Measurements from ENCODE around the gene TEX2. TPM values are rescaled to one million over a fixed set of nuclear protein-coding genes. Genes with fewer than 3 reads are reported as not detected.

TEX2 gene
- total and polyA plus RNA-seq, 2 of the 13 experiments (the other 11 are each of a cell fraction or from before 2014, with no cell fraction given), result 21.4 to 37.7 TPM

DNA sequence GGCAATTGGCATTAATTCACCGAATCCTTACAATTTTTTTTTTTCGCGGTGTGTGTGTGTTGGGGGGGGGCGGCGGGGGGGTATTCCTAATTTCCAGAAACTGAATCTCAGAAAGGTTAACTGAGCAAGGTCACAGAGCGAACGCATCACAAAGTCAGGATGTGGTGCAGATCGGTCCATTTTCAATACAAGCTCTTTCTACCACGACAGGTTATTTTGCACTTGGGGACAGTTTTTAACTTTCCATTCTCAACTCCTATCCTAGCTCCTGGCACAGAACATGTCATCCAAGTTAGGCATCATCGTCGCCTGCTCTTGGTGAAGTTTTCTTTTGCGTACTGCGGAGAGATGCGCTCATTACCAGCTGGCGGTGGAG, 117.7 kb downstream of the TEX2 start:
- Histone ChIP-seq H3K36me3 (replicated peaks in 1 of 2; ENCODE audit: control insufficient read depth in 1 of 2, insufficient read depth in 2 of 2, low read length in 2 of 2) (no peaks in the 10 kb centered on the region; a peak in 2 of 5 replicates), H3K4me1 (ENCODE audit: insufficient read depth, low read length) (peaks cover 50% of the 10 kb centered on the region), H3K9me3 (ENCODE audit: low read length) (no peaks in the 10 kb centered on the region), H3K27me3 (ENCODE audit: control insufficient read depth in 1 of 2, insufficient read depth in 2 of 2, low read length in 2 of 2) (no peaks in the 10 kb centered on the region; a peak in 1 of 5 replicates), H3K9ac (ENCODE audit: insufficient read depth, low read depth, low read length) (peak overlapping the region; percentile 81), H3K79me2 (ENCODE audit: insufficient read depth, low read length) (peaks cover 20% of the 10 kb centered on the region), H3K27ac (ENCODE audit: extremely low read length, insufficient read depth, low read length) (peak overlapping the region; percentile 88), H2AFZ (ENCODE audit: low read length) (no peak overlapping the region), H3K4me3 (replicated peaks in 1 of 3; ENCODE audit: insufficient read depth in 1 of 3, low read depth in 2 of 3, low read length in 3 of 3) (peak overlapping the region; percentile 58 to 86 (median 84); a peak in 5 of 6 replicates), H3K4me2 (ENCODE audit: low read depth, low read length) (peak overlapping the region; percentile 90), H4K20me1 (ENCODE audit: insufficient read depth, low read length) (no peaks in the 10 kb centered on the region)
- no peak for DNase-seq (ENCODE audit: low spot score)
- FAIRE-seq, result no peak
- ChIA-PET POLR2A (interaction anchor here (0.6 to 7.1 kb wide), 59 partner anchors 8 to 524 kb away, joined by 3 to 138 read pairs (median 6); partner anchors contain the start of genes CCDC47, CEP95, DDX42 and DDX5), CTCF (ENCODE audit: low intra/inter-chr PET ratio, low total read pairs) (no interaction called here)
- WGBS (ENCODE audit: low lambda C conversion rate), result under 1% methylated on average over 15 of the region's 15 CpGs
- BruUV-seq (replicated peaks), result no TSS peak
- intact Hi-C loops (cut with micrococcal nuclease; ENCODE audit: unreplicated experiment) (loop anchor here (5.0 kb wide), 2 partner anchors 117 to 137 kb away; partner anchors contain the start of gene TEX2), in situ Hi-C loops (cut with HindIII; ENCODE audit: extremely low pct_ligation_motif_present, low pct_unique_long_range_greater_than_20kb) (loop anchor here (5.0 kb wide), 2 partner anchors 37 to 117 kb away; partner anchors contain the start of gene TEX2)
- no peak for ATAC-seq
- no peak for TF ChIP-seq ZC3H4 (CRISPR knock-in tag; IDR thresholded peaks at IDR 0.05; ENCODE audit: borderline replicate concordance)
- TF ChIP-seq ZNF207 (IDR thresholded peaks at IDR 0.05; ENCODE audit: borderline replicate concordance), result no peak
- TF ChIP-seq, protein P1, sequence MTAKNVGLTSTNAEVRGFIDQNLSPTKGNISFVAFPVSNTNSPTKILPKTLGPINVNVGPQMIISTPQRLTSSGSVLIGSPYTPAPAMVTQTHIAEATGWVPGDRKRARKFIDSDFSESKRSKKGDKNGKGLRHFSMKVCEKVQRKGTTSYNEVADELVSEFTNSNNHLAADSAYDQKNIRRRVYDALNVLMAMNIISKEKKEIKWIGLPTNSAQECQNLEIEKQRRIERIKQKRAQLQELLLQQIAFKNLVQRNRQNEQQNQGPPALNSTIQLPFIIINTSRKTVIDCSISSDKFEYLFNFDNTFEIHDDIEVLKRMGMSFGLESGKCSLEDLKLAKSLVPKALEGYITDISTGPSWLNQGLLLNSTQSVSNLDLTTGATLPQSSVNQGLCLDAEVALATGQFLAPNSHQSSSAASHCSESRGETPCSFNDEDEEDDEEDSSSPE (CRISPR knock-in tag; IDR thresholded peaks at IDR 0.05), result no peak
- 0 out of 2 replicates have a peak, but pooled peaks have one; percentile 48 for TF ChIP-seq GZF1 (CRISPR knock-in tag; IDR thresholded peaks at IDR 0.05)
- no peak for TF ChIP-seq RFXAP (CRISPR knock-in tag; IDR thresholded peaks at IDR 0.05; ENCODE audit: borderline replicate concordance)
- TF ChIP-seq, protein P2, sequence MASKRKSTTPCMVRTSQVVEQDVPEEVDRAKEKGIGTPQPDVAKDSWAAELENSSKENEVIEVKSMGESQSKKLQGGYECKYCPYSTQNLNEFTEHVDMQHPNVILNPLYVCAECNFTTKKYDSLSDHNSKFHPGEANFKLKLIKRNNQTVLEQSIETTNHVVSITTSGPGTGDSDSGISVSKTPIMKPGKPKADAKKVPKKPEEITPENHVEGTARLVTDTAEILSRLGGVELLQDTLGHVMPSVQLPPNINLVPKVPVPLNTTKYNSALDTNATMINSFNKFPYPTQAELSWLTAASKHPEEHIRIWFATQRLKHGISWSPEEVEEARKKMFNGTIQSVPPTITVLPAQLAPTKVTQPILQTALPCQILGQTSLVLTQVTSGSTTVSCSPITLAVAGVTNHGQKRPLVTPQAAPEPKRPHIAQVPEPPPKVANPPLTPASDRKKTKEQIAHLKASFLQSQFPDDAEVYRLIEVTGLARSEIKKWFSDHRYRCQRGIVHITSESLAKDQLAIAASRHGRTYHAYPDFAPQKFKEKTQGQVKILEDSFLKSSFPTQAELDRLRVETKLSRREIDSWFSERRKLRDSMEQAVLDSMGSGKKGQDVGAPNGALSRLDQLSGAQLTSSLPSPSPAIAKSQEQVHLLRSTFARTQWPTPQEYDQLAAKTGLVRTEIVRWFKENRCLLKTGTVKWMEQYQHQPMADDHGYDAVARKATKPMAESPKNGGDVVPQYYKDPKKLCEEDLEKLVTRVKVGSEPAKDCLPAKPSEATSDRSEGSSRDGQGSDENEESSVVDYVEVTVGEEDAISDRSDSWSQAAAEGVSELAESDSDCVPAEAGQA (IDR thresholded peaks at IDR 0.05; ENCODE audit: low read depth), result peak; percentile 94
- TF ChIP-seq, protein P2 (CRISPR knock-in tag; IDR thresholded peaks at IDR 0.05; ENCODE audit: borderline replicate concordance), result no peak
- TF ChIP-seq KDM5A (IDR thresholded peaks at IDR 0.05; ENCODE audit: borderline replicate concordance, low read length), result peak; percentile 80; the same call in 1 of the 2 replicates
- TF ChIP-seq ZBTB46 (CRISPR knock-in tag; IDR thresholded peaks at IDR 0.05; ENCODE audit: borderline replicate concordance), result no peak
- TF ChIP-seq ZNF674 (CRISPR knock-in tag; IDR thresholded peaks at IDR 0.05; ENCODE audit: low read depth), result no peak
- no peak for TF ChIP-seq ZNF770 (CRISPR knock-in tag; IDR thresholded peaks at IDR 0.05)
- 0 out of 2 replicates have a peak, but pooled peaks have one; percentile 1 for TF ChIP-seq ZNF546 (CRISPR knock-in tag; conservative IDR thresholded peaks at IDR 0.05)
- no peak for TF ChIP-seq ZNF432 (CRISPR knock-in tag; IDR thresholded peaks at IDR 0.05; ENCODE audit: borderline replicate concordance)

All from HepG2 (cell line).